ENCODE results near the gene EID2B.
A peak's percentile ranks its signal among the peaks of the same experiment; 100 is the strongest.

Gene EID2B

GRCh38 chr19:39498798-39499642 is 33.6 kb downstream of the EID2B start, which contains the start of gene DLL3:
DLL3 (plus strand) TSS chr19:39498947; CDS start chr19:39498975, 28 bp downstream.
- DNase-seq (ENCODE audit: low read depth), result no peak

GRCh38 chr19:39497996-39498797 is 34.5 kb downstream of the EID2B start:
- DNase-seq (ENCODE audit: low read depth), result peak; percentile 49

GRCh38 chr19:39497701-39497995 is 35.0 kb downstream of the EID2B start:
- no peak for DNase-seq (ENCODE audit: low read depth)

GRCh38 chr19:39496063-39496462 is 36.6 kb downstream of the EID2B start:
- DNase-seq (ENCODE audit: low read depth), result no peak

- DNase-seq (ENCODE audit: low read depth), result no peak
These were observed 38.0 kb downstream of the EID2B start for GRCh38 chr19:39494661-39495060.

- DNase-seq (ENCODE audit: low read depth), result no peak
These were observed 39.9 kb downstream of the EID2B start for GRCh38 chr19:39492788-39493187.

GRCh38 chr19:39492225-39492624 is 40.4 kb downstream of the EID2B start:
- DNase-seq (ENCODE audit: low read depth), result no peak

- no peak for DNase-seq (ENCODE audit: low read depth)
These were observed 42.9 kb downstream of the EID2B start for GRCh38 chr19:39489756-39490155.

GRCh38 chr19:39483141-39483540 is 49.5 kb downstream of the EID2B start:
- no peak for DNase-seq (ENCODE audit: low read depth)

GRCh38 chr19:39481676-39482075 is 51.0 kb downstream of the EID2B start:
- no peak for DNase-seq (ENCODE audit: low read depth)

GRCh38 chr19:39481229-39481545 is 51.5 kb downstream of the EID2B start:
- peak; percentile 27 for DNase-seq (ENCODE audit: low read depth)

Data from ELR (cell line).